ENCODE data around the gene HMCES. TPM values are rescaled to one million over a fixed set of nuclear protein-coding genes. Genes with fewer than 3 reads are reported as not detected.
A peak's percentile ranks its signal among the peaks of the same experiment; 100 is the strongest.

HMCES gene
- total RNA-seq, 1 experiment from 2014 or later, result 83.6 TPM

GRCh38 chr3:129314386-129315222 is 35.9 kb downstream of the HMCES start:
- H3K36me3 Mint-ChIP-seq (ENCODE audit: insufficient read depth, unreplicated experiment), result peaks cover 41% of the 10 kb centered on the region
- no peaks in the 10 kb centered on the region for H3K9me3 Mint-ChIP-seq (ENCODE audit: low read depth, unreplicated experiment)
- H3K4me3 Mint-ChIP-seq (ENCODE audit: low read depth, unreplicated experiment), result peak overlapping the region; percentile 76
- DNase-seq, result peak; percentile 95
- intact Hi-C loops (cut with micrococcal nuclease; ENCODE audit: unreplicated experiment), result no loop called here
- H3K27ac Mint-ChIP-seq (ENCODE audit: unreplicated experiment), result peak overlapping the region; percentile 17
- no peaks in the 10 kb centered on the region for H3K27me3 Mint-ChIP-seq (ENCODE audit: unreplicated experiment)
- TF ChIP-seq, protein P1, sequence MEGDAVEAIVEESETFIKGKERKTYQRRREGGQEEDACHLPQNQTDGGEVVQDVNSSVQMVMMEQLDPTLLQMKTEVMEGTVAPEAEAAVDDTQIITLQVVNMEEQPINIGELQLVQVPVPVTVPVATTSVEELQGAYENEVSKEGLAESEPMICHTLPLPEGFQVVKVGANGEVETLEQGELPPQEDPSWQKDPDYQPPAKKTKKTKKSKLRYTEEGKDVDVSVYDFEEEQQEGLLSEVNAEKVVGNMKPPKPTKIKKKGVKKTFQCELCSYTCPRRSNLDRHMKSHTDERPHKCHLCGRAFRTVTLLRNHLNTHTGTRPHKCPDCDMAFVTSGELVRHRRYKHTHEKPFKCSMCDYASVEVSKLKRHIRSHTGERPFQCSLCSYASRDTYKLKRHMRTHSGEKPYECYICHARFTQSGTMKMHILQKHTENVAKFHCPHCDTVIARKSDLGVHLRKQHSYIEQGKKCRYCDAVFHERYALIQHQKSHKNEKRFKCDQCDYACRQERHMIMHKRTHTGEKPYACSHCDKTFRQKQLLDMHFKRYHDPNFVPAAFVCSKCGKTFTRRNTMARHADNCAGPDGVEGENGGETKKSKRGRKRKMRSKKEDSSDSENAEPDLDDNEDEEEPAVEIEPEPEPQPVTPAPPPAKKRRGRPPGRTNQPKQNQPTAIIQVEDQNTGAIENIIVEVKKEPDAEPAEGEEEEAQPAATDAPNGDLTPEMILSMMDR (IDR thresholded peaks at IDR 0.05; ENCODE audit: unreplicated experiment), result no peak
- CTCF ChIA-PET, result no interaction called here
- H3K4me1 Mint-ChIP-seq (ENCODE audit: low read depth, unreplicated experiment), result peaks cover 11% of the 10 kb centered on the region
- no TSS peak for BruUV-seq (replicated peaks)

- CTCF ChIA-PET, result interaction anchor here (0.6 to 1.8 kb wide), 9 partner anchors 13 to 514 kb away, joined by 3 to 11 read pairs (median 6); partner anchors contain the start of genes COPG1, IFT122 and MBD4
- TF ChIP-seq, protein P1 (IDR thresholded peaks at IDR 0.05; ENCODE audit: unreplicated experiment), result no peak
- peaks cover 11% of the 10 kb centered on the region for H3K4me1 Mint-ChIP-seq (ENCODE audit: low read depth, unreplicated experiment)
- no peaks in the 10 kb centered on the region for H3K27me3 Mint-ChIP-seq (ENCODE audit: unreplicated experiment)
- peak overlapping the region; percentile 77 for H3K27ac Mint-ChIP-seq (ENCODE audit: unreplicated experiment)
- intact Hi-C loops (cut with micrococcal nuclease; ENCODE audit: unreplicated experiment), result no loop called here
- H3K9me3 Mint-ChIP-seq (ENCODE audit: low read depth, unreplicated experiment), result no peaks in the 10 kb centered on the region
- DNase-seq, result peak; percentile 56
- BruUV-seq (replicated peaks), result TSS peak; percentile 93
- H3K4me3 Mint-ChIP-seq (ENCODE audit: low read depth, unreplicated experiment), result peak overlapping the region; percentile 76
- peaks cover 41% of the 10 kb centered on the region for H3K36me3 Mint-ChIP-seq (ENCODE audit: insufficient read depth, unreplicated experiment)
Measured at GRCh38 chr3:129315223-129315997, 36.7 kb downstream of the HMCES start.

DNA sequence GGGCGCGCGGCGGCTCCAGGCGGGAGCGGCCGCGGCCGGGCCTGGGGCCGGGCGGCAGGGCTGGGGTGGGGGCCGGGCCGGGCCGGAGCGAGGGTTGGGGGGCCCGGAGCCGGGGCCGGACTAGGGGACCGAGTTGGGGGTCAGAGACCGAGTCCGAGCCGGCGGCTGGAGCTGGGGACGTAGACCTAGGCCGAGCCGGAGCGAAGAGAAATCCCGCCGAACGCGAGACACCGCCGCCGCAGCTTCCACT is 37.3 kb downstream of the HMCES start:
- H3K27ac Mint-ChIP-seq (ENCODE audit: unreplicated experiment), result peak overlapping the region; percentile 77

More for the DNA sequence above, 37.3 kb downstream of the HMCES start:
- H3K27me3 Mint-ChIP-seq (ENCODE audit: unreplicated experiment), result no peaks in the 10 kb centered on the region
- CTCF ChIA-PET, result interaction anchor here (0.6 to 1.8 kb wide), 10 partner anchors 13 to 514 kb away, joined by 3 to 11 read pairs (median 6); partner anchors contain the start of genes COPG1, IFT122 and MBD4
- intact Hi-C loops (cut with micrococcal nuclease; ENCODE audit: unreplicated experiment), result no loop called here
- TF ChIP-seq, protein P1 (IDR thresholded peaks at IDR 0.05; ENCODE audit: unreplicated experiment), result no peak
- no peak for DNase-seq
- peaks cover 41% of the 10 kb centered on the region for H3K36me3 Mint-ChIP-seq (ENCODE audit: insufficient read depth, unreplicated experiment)
- H3K4me1 Mint-ChIP-seq (ENCODE audit: low read depth, unreplicated experiment), result peaks cover 11% of the 10 kb centered on the region
- no peaks in the 10 kb centered on the region for H3K9me3 Mint-ChIP-seq (ENCODE audit: low read depth, unreplicated experiment)
- H3K4me3 Mint-ChIP-seq (ENCODE audit: low read depth, unreplicated experiment), result peak overlapping the region; percentile 76
- BruUV-seq (replicated peaks), result no TSS peak
